GM18873 (cell line): ENCODE measurements around the gene ICA1.
"Not testable (repeated sequence)": the region's sequence is repeated elsewhere in the genome, so short reads cannot be mapped to it uniquely, and the experiment has no call there.

ENCODE experiments used
- ATAC-seq: cut with Tn5 transposase; IDR thresholded peaks from one replicate; pipeline ENCODE4 v1.9.1; 2021; ENCODE audit warnings: mild to moderate bottlenecking, moderate library complexity, moderate number of reproducible peaks; ENCODE audit not compliant: unreplicated experiment, low FRiP score

The ICA1 gene

GRCh38 chr7:8271960-8272359, 10.0 kb upstream of the ICA1 start:
- ATAC-seq, result no peak

DNA sequence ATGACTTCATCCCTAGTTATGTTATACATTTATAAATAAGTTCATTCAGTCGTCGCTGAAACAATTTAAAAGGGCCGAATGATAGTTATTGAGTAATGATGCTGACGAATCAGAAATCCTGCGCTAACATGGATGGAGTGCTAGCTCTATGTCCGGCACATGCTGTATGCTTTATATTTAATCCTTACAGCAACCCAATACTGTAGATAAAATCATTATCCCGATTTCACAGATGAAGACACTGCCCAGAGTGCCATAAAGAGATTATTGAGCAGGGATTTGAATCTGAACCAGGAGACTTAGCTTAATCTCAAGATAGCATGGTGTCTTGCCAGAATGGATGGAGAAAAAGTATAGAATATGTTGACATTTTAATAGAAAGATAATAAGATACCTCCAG, 1.1 kb upstream of the ICA1 start:
- no peak for ATAC-seq

GRCh38 chr7:8260871-8261694, 884 bp downstream of the ICA1 start:
- no peak for ATAC-seq

DNA sequence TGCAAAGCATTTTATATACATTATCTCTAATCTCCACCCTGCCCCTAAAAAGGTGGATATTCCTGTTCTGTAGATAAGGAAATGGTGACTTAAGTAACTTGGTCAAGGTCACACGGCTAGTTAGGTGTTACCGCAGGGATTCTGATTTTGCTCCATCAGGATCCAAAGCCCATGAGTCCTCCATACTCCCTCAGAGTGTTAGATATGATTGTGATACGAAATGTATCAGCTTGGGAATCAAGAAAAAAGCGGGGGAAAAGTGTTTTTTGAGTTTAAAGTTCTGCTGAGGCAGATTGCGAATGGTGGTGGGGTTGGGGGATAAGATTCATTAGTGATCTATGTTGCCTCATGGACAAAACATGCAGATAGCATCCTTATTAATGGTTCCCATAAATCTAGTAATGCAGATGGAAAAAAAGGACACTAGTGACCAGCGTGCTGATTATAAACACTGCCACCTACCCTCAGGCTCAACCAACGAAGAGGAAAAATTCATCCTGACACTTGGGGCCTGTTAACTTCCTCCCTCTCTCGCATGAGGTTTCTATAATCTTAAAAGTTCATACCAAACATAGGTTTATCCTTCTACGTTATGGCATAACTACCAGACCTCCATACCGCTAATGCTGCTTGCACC, 2.3 kb downstream of the ICA1 start:
- no peak for ATAC-seq

DNA sequence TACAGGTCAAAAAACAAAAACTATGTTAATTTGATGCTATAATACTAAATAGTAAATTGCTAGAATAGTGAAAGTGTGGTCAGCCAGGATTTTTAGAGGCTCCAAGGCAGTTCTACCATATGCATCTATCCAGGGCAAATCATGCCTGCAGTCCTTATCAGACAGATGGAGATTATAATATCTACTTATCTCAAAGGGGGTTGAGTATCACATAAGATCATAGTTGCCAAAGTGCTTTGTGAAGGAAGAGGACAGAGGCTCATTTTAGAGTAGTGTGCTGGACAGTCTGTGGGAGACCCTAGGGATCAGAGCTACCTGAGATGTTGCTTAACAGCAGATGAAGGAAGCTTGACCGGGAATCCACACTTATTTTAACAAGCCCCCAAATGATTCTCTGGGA, 3.2 kb downstream of the ICA1 start:
- ATAC-seq, result no peak

DNA sequence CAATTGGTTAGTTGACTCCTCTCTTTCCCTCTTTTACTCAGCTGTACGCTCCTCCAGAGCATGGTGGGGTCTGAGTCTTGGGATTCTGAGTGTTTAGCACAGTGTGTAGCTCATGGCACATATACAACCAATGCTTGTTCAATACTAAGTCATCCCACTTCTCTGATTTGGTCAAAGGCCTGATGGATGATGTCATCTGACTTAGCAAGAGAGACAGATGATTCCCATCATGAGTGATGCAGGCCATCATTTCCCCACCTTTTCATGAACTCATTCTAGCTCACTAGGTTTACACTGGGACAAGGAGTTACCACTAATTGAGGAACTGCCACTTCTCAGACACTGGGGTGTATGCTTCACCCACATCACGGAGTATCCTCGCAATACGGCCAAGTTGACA, 3.8 kb downstream of the ICA1 start:
- ATAC-seq, result no peak

- ATAC-seq, result no peak
Observed at GRCh38 chr7:8255680-8256655, 6.0 kb downstream of the ICA1 start.

- no peak for ATAC-seq
Observed at GRCh38 chr7:8254667-8255066, 7.3 kb downstream of the ICA1 start.

GRCh38 chr7:8254215-8254614, 7.8 kb downstream of the ICA1 start:
- ATAC-seq, result no peak

DNA sequence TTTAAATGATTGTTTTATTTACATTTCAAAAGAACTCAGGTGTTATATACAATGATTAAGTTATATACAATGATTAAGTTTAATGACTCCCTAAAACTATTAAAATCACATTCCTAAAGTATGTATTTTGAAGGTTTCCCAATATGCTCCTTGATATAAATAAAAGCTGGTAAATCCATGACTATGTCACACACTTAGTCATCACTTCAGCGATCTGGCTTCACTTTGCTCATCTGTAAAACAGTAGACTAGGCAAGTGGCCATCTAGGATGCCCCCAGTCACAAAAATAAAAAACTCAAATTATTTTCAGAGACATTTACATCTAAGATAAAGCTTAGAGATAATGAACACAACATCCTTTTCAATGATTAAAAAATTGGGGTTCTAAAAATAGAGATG, 10.8 kb downstream of the ICA1 start:
- no peak for ATAC-seq

DNA sequence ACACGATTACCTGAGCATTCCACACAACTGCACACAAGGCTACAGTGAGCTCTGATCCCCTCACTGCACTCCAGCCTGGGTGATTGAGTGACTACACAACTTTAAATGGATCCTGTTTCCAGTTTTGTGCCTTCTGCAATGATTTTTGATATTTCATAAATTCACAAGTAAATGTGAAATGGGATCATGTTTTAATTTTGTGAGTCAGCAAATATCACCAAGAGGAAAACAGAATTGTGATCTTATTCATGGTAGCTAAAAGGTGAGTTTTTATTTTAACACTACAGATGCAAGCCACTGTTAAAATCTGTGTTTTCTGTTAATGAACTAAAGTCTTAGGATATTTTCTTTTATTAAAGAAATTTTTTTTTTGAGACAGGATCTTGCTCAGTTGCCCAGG, 11.4 kb downstream of the ICA1 start:
- ATAC-seq, result no peak

GRCh38 chr7:8249121-8249520, 12.8 kb downstream of the ICA1 start:
- no peak for ATAC-seq

DNA sequence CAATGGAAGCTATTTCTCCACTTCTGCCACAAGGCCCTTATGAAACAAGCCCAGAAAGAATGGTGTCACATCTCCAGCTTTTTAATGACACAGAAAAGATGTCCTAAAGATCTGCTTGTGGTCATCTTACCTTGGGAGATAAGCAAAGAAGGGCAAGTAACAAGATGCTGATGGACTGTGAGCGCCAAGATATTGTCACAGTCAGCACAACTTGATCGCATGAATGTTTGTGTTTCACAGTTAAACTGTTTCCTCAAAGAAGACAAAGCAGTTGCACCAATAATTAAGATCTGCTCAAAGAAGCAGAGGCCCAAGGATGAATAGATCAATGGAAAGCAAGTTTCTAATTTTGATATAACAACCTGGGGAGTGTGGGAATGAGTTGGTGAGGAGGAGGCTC, 15.9 kb downstream of the ICA1 start:
- ATAC-seq, result no peak

- not testable (repeated sequence) for ATAC-seq
Observed at GRCh38 chr7:8245032-8245431, 16.9 kb downstream of the ICA1 start.

DNA sequence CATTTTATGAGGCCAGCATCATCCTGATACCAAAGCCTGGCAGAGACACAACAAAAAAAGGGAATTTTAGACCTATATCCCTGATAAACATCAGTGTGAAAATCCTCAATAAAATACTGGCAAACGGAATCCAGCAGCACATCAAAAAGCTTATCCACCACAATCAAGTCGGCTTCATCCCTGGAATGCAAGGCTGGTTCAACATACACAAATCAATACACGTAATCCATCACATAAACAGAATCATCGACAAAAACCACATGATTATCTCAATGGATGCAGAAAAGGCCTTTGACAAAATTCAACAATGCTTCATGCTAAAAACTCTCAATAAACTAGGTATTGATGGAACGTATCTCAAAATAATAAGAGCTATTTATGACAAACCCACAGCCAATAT, 18.9 kb downstream of the ICA1 start:
- ATAC-seq, result not testable (repeated sequence)

DNA sequence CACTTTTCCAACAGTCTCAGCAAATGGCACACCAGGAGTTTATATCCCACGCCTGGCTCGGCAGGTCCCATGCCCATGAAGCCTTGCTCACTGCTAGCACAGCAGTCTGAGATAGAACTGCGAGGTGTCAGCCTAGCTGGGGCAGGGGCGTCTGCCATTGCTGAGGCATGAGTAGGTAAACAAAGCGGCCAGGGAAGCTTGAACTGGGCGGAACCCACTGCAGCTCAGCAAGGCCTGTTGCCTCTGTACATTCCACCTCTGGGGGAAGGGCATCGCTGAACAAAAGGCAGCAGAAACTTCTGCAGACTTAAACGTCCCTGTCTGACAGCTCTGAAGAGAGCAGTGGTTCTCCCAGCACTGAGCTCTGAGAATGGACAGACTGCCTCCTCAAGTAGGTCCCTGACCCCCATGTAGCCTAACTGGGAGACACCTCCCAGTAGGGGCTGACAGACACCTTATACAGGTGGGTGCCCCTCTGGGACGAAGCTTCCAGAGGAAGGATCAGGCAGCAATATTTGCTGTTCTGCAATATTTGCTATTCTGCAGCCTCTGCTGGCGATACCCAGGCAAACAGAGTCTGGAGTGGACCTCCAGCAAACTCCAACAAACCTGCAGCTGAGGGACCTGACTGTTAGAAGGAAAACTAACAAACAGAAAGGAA, 22.1 kb downstream of the ICA1 start:
- ATAC-seq, result not testable (repeated sequence)

GRCh38 chr7:8236780-8237407, 25.1 kb downstream of the ICA1 start:
- ATAC-seq, result no peak

DNA sequence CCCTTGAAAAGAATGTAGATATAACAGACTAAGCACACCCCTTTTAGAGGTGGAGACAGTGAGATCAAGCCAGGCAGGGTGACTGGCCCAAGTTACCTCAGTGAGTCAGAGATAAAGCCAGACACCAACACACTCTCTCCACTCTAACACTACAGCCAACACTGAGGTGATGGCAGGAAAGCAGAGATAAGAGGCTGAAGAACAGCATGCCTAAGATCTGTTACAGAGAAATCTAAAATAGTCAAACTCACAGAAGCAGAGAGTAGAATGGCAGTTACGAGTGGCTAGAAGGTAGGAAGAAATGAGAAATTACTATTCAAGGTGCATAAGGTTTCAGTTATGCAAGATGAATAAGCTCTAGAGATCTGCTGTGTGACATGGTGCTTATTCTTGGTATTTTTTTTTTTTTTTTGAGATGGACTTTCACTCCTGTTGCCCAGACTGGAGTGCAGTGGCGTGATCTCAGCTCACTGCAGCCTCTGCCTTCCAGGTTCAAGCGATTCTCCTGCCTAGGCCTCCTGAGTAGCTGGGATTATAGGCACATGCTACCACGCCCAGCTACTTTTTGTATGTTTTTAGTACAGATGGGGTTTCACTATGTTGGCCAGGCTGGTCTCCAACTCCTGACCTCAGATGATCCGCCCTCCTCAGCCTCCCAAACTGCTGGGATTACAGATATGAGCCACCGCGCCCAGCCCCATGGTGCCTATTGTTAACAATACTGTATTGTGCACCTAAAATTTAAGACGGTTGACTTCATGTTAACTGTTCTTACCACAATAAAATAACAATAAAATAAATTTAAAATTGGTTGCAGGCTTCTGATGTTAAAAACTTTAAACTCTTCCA, 28.7 kb downstream of the ICA1 start:
- no peak for ATAC-seq

- no peak for ATAC-seq
Observed at GRCh38 chr7:8229927-8230326, 32.0 kb downstream of the ICA1 start.
